Transverse colon (tissue), 4 donors: Measurements from ENCODE around the gene LHFPL6. TPM values are rescaled to one million over a fixed set of nuclear protein-coding genes. Genes with fewer than 3 reads are reported as not detected.

Experiments used
- DNase-seq: peaks from one replicate; pipeline ENCODE4 v3.0.0-alpha.2; 2019
- H3K27ac ChIP-seq, 4 donors: fragments of 200-600 bp; sonication (generic); 2 replicates each; pipeline ENCODE4 v1.5.1; 2016 to 2018; ENCODE audit warnings: inconsistent platforms in 4 of 4
- H3K27me3 ChIP-seq: fragments of 200-600 bp; sonication (generic); 2 replicates; pipeline ENCODE4 v1.5.1; 2017; ENCODE audit warnings: inconsistent platforms
- H3K36me3 ChIP-seq, 4 donors: fragments of 200-600 bp; sonication (generic); 2 replicates each; pipeline ENCODE4 v1.5.1; 2017 to 2019; ENCODE audit warnings: inconsistent platforms in 4 of 4
- H3K4me1 ChIP-seq, 4 donors: fragments of 200-600 bp; sonication (generic); 2 replicates each; pipeline ENCODE4 v1.5.1; 2017 to 2020; ENCODE audit warnings: inconsistent platforms in 4 of 4
- H3K4me3 ChIP-seq, 4 donors: fragments of 200-600 bp; sonication (generic); 1 replicate in 1 of 4; 2 replicates in 3 of 4; pipeline versions ENCODE4 v1.5.1 to v1.6.1; 2017 to 2019; ENCODE audit warnings: inconsistent platforms in 4 of 4
- H3K9me3 ChIP-seq, 2 donors: fragments of 200-600 bp; sonication (generic); 2 replicates each; pipeline ENCODE4 v1.5.1; 2017 to 2019; ENCODE audit warnings: inconsistent platforms in 2 of 2
- CTCF ChIP-seq, 5 experiments: fragments of 200-600 bp in 3 of 5; fragments of 450-650 bp in 2 of 5; sonication (generic) in 3 of 5; IDR thresholded peaks; 1 replicate in 2 of 5; 2 replicates in 3 of 5; pipeline ENCODE4 v1.5.1; 2016 to 2017; ENCODE audit warnings: antibody characterized with exemption in 5 of 5, inconsistent platforms in 3 of 5, mild to moderate bottlenecking in 2 of 5, moderate library complexity in 1 of 5
- EP300 ChIP-seq: sonication (generic); formaldehyde crosslinking; IDR thresholded peaks from one replicate; pipeline ENCODE4 v1.6.1; 2017; ENCODE audit warnings: antibody characterized with exemption, low read depth
- POLR2A ChIP-seq: fragments of 450-650 bp; IDR thresholded peaks from one replicate; pipeline ENCODE4 v1.6.1; 2016; ENCODE audit warnings: antibody characterized with exemption, mild to moderate bottlenecking, moderate library complexity
- POLR2AphosphoS5 ChIP-seq, 3 donors: sonication (generic); formaldehyde crosslinking; IDR thresholded peaks; one replicate each; pipeline ENCODE4 v1.6.1; 2016; ENCODE audit warnings: antibody characterized with exemption in 3 of 3
- WGBS, 2 donors: methylation state at CpG; one replicate each; pipeline ENCODE4 v1.1.5; 2018; ENCODE audit warnings: low coverage in 1 of 2; 5-methylcytosine and 5-hydroxymethylcytosine counted together
- in situ Hi-C, 4 donors: fragments of 200-750 bp; cut with MboI; loops; one replicate each; pipeline versions ENCODE4 v1.15.0 to v1.15.1; 2017; ENCODE audit warnings: low sequenced_read_pairs in 3 of 4, low pct_ligation_motif_present in 1 of 4, low pct_unique_long_range_greater_than_20kb in 1 of 4
- intact Hi-C: fragments of 100-400 bp; cut with DNase I; formaldehyde crosslinking; loops from one replicate; pipeline ENCODE4 v1.15.1; 2023; ENCODE audit warnings: low total_unique reads
- total RNA-seq, 4 donors: library from RNA; depleted of rRNA; stranded (reverse); fragments of >200 nt; gene quantifications; one replicate each; pipeline ENCODE4 v1.1.0, GENCODE V29; 2016

LHFPL6 gene
- total RNA-seq, 4 donors from 2014 or later, result 4.2 to 18.6 (median 9.3) TPM

- H3K4me3 ChIP-seq, result no peak overlapping the region
- in situ Hi-C loops, result no loop called here
- no peak overlapping the region for H3K27ac ChIP-seq
- H3K27me3 ChIP-seq, result no peaks in the 10 kb centered on the region
- H3K36me3 ChIP-seq, result no peaks in the 10 kb centered on the region
- no peak for TF ChIP-seq EP300
- no peak for TF ChIP-seq POLR2AphosphoS5 (IDR thresholded peaks at IDR 0.05)
- no peak for TF ChIP-seq POLR2A
- TF ChIP-seq CTCF (IDR thresholded peaks at IDR 0.05), result no peak
- H3K4me1 ChIP-seq, result peaks cover 0 to 10% (median 0%) of the 10 kb centered on the region in 4 donors
- intact Hi-C loops, result no loop called here
- WGBS, 2 donors, result 84 to 90% methylated on average over 3 of the region's 3 CpGs
- H3K9me3 ChIP-seq, result no peaks in the 10 kb centered on the region
- no peak for DNase-seq
Observed at GRCh38 chr13:39374741-39375189, 228.2 kb downstream of the LHFPL6 start.

- no peak overlapping the region for H3K27ac ChIP-seq
- TF ChIP-seq POLR2AphosphoS5 (IDR thresholded peaks at IDR 0.05) (no peak), CTCF (IDR thresholded peaks at IDR 0.05) (no peak)
- H3K9me3 ChIP-seq, result no peaks in the 10 kb centered on the region
- no peak overlapping the region for H3K4me3 ChIP-seq
- H3K36me3 ChIP-seq, result no peaks in the 10 kb centered on the region
- no peaks in the 10 kb centered on the region for H3K27me3 ChIP-seq
- in situ Hi-C loops, result no loop called here
- no peak for DNase-seq
- H3K4me1 ChIP-seq, result peaks cover 0 to 10% (median 0%) of the 10 kb centered on the region in 4 donors
- intact Hi-C loops, result no loop called here
- WGBS, 2 donors, result 68 to 78% methylated on average over 2 to 3 of the region's 3 CpGs
Observed at GRCh38 chr13:39373145-39373544, 229.8 kb downstream of the LHFPL6 start.

GRCh38 chr13:39371706-39372105 is 231.3 kb downstream of the LHFPL6 start:
- Histone ChIP-seq H3K27ac (peak overlapping the region in 3 of 4 donors; percentile 2 to 67 (median 14)), H3K36me3 (no peaks in the 10 kb centered on the region), H3K4me3 (no peak overlapping the region), H3K27me3 (no peaks in the 10 kb centered on the region), H3K9me3 (no peaks in the 10 kb centered on the region), H3K4me1 (peaks cover 0 to 10% (median 0%) of the 10 kb centered on the region in 4 donors)
- no peak for DNase-seq
- intact Hi-C loops (no loop called here), in situ Hi-C loops (no loop called here)
- 90 to 91% methylated on average over 3 to 5 of the region's 5 CpGs for WGBS, 2 donors
- no peak for TF ChIP-seq EP300

GRCh38 chr13:39370554-39370953 is 232.4 kb downstream of the LHFPL6 start:
- Histone ChIP-seq H3K36me3 (no peaks in the 10 kb centered on the region), H3K27ac (peak overlapping the region in 1 of 4 donors; percentile 17), H3K4me1 (peaks cover 0 to 10% (median 0%) of the 10 kb centered on the region in 4 donors), H3K4me3 (no peak overlapping the region), H3K9me3 (no peaks in the 10 kb centered on the region), H3K27me3 (no peaks in the 10 kb centered on the region)
- TF ChIP-seq CTCF (IDR thresholded peaks at IDR 0.05) (no peak), EP300 (no peak), POLR2A (no peak), POLR2AphosphoS5 (IDR thresholded peaks at IDR 0.05) (no peak)
- in situ Hi-C loops, result no loop called here
- intact Hi-C loops, result no loop called here
- 60 to 78% methylated on average over 1 to 4 of the region's 4 CpGs for WGBS, 2 donors
- DNase-seq, result no peak

GRCh38 chr13:39370048-39370447 is 232.9 kb downstream of the LHFPL6 start:
- Histone ChIP-seq H3K4me1 (peaks cover 0 to 10% (median 0%) of the 10 kb centered on the region in 4 donors), H3K4me3 (no peak overlapping the region), H3K27ac (no peak overlapping the region), H3K36me3 (no peaks in the 10 kb centered on the region), H3K9me3 (no peaks in the 10 kb centered on the region), H3K27me3 (no peaks in the 10 kb centered on the region)
- DNase-seq, result no peak
- WGBS, 2 donors, result 87% methylated on average over 3 of the region's 3 CpGs; no CpG with 5 or more reads in 1 of the 2 donors
- intact Hi-C loops, result no loop called here
- no peak for TF ChIP-seq EP300
- TF ChIP-seq POLR2A, result no peak
- no peak for TF ChIP-seq CTCF (IDR thresholded peaks at IDR 0.05)
- TF ChIP-seq POLR2AphosphoS5 (IDR thresholded peaks at IDR 0.05), result no peak
- in situ Hi-C loops, result no loop called here
